Mucosa of stomach (tissue), 1 donor: ENCODE results near the gene RFPL1.
"Not testable (repeated sequence)": the region's sequence is repeated elsewhere in the genome, so short reads cannot be mapped to it uniquely, and the experiment has no call there.

Experiments used
- H3K27me3 ChIP-seq: one replicate; pipeline ENCODE4 v1.7.0; 2013; ENCODE audit warnings: mild to moderate bottlenecking, low read length; ENCODE audit not compliant: control insufficient read depth, insufficient read depth
- H3K36me3 ChIP-seq: one replicate; pipeline ENCODE4 v1.7.0; 2013; ENCODE audit warnings: low read length; ENCODE audit not compliant: control insufficient read depth, insufficient read depth
- H3K4me1 ChIP-seq: one replicate; pipeline ENCODE4 v1.7.0; 2013; ENCODE audit warnings: mild to moderate bottlenecking, low read length; ENCODE audit not compliant: control insufficient read depth, insufficient read depth
- H3K4me3 ChIP-seq: one replicate; pipeline ENCODE4 v1.7.0; 2013; ENCODE audit warnings: low read length
- H3K9ac ChIP-seq: one replicate; pipeline ENCODE4 v1.7.0; 2013; ENCODE audit warnings: mild to moderate bottlenecking, low read length, moderate library complexity
- H3K9me3 ChIP-seq: one replicate; pipeline ENCODE4 v1.7.0; 2013; ENCODE audit warnings: mild to moderate bottlenecking, low read length, moderate library complexity; ENCODE audit not compliant: control insufficient read depth
- donor health status: Pancreatic carcinoma.

The RFPL1 gene

GRCh38 chr22:29438283-29438682, at the start of gene RFPL1:
RFPL1 (plus strand) TSS chr22:29438583.
- H3K36me3 ChIP-seq, H3K9me3 ChIP-seq, H3K9ac ChIP-seq, H3K4me3 ChIP-seq, H3K4me1 ChIP-seq, H3K27me3 ChIP-seq: not testable (repeated sequence)

DNA sequence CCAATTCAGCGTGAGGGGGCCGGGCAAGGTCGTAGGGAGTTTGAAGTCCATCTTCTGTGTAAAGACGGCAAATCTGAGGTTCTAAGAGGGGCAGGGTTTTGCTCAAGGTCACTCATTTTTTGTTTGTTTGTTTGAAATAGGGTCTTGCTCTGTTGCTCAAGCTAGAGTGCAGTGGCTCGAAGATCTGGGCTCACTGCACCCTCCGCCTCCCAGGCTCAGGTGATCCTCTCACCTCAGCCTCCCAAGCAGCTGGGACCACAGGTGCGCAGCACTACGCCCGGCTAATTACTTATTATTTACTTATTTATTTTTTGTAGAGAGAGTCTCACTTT, 49.7 kb upstream of the RFPL1 start:
- H3K4me3 ChIP-seq, result peak overlapping the region; percentile 77
- peak overlapping the region; percentile 69 for H3K9ac ChIP-seq
- peaks cover 42% of the 10 kb centered on the region for H3K4me1 ChIP-seq

DNA sequence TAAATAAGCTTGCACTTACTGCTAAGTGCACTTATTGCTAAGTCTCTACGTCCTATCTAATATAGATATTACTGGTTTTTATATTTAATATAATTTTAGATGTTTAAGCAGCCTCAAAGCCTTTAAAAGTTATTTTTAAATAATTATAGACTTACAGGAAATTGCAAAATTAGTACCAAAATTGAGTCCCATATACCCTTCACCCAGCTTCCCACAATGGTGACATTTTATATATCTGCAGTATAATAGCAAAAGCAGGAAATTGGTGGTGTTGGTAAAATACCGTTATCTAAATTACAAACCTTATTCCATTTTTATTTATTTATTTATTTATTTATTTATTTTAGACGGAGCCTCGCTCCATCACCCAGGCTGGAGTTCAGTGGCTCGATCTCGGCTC, 48.1 kb upstream of the RFPL1 start:
- Histone ChIP-seq H3K9ac (no peak overlapping the region), H3K4me3 (no peak overlapping the region), H3K27me3 (no peaks in the 10 kb centered on the region), H3K36me3 (no peaks in the 10 kb centered on the region), H3K9me3 (no peaks in the 10 kb centered on the region), H3K4me1 (peaks cover 30% of the 10 kb centered on the region)

More for the DNA sequence above, 49.7 kb upstream of the RFPL1 start:
- no peaks in the 10 kb centered on the region for H3K36me3 ChIP-seq
- no peaks in the 10 kb centered on the region for H3K27me3 ChIP-seq
- H3K9me3 ChIP-seq, result no peaks in the 10 kb centered on the region

DNA sequence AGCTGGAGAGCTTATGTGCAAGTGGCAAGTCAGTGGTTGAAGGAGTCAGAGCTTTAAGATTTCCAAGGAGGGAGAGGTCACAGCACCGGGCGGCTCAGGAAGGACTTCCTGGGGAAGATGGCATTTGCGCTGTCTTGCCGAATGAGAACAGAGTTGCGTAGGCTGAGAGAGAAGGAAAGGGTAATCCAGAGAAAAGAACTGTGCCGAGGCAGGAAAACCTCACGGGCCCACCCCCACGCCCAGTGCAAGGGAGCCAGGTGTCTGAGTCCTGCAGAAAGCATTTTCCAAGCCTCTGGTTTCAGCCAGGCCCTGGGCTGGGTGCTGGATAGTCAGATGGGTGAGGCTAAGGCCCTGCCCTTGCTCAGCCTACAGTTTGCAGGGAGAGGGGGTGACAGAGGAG, 46.8 kb upstream of the RFPL1 start:
- Histone ChIP-seq H3K4me3 (no peak overlapping the region), H3K4me1 (peaks cover 17% of the 10 kb centered on the region), H3K9ac (no peak overlapping the region), H3K27me3 (no peaks in the 10 kb centered on the region), H3K36me3 (no peaks in the 10 kb centered on the region), H3K9me3 (no peaks in the 10 kb centered on the region)

DNA sequence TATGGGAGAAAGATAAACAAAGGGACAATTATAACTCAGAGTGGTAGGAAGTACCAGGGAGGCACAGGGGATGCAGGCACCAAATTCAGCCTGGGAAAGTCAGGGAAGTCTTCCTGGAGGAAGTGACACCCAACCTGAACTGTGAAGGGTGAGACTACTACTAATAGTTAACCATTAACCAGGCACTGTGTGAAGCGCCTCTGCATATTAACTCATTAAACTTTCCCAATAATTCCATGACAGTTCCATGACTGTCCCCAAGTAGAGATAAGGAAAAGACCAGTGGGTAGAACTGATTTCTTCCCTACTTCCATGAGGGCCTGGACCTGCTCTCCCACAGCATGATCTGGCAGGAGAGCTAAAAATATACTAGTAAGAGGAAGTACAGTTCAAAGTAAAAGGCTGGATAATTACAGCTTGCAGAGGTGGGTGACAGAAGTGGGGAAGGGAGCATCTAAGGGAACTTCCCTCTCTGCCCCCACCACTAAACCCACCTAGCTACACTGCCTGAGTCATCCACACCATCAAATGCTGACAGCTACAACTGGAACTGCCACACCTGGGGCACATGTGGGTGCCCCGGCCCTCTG, 45.3 kb upstream of the RFPL1 start:
- no peaks in the 10 kb centered on the region for H3K36me3 ChIP-seq
- no peaks in the 10 kb centered on the region for H3K9me3 ChIP-seq
- no peak overlapping the region for H3K4me3 ChIP-seq
- H3K27me3 ChIP-seq, result no peaks in the 10 kb centered on the region
- H3K9ac ChIP-seq, result peak overlapping the region; percentile 34
- H3K4me1 ChIP-seq, result peaks cover 12% of the 10 kb centered on the region

- no peak overlapping the region for H3K4me3 ChIP-seq
- no peak overlapping the region for H3K9ac ChIP-seq
- no peaks in the 10 kb centered on the region for H3K36me3 ChIP-seq
Measured at GRCh38 chr22:29394931-29395581, 43.3 kb upstream of the RFPL1 start.

GRCh38 chr22:29396126-29396525, 42.3 kb upstream of the RFPL1 start:
- Histone ChIP-seq H3K9me3 (no peaks in the 10 kb centered on the region), H3K4me1 (peaks cover 12% of the 10 kb centered on the region), H3K27me3 (no peaks in the 10 kb centered on the region), H3K4me3 (no peak overlapping the region), H3K9ac (no peak overlapping the region), H3K36me3 (no peaks in the 10 kb centered on the region)

More at GRCh38 chr22:29394931-29395581, 43.3 kb upstream of the RFPL1 start:
- H3K4me1 ChIP-seq, result peaks cover 12% of the 10 kb centered on the region
- no peaks in the 10 kb centered on the region for H3K9me3 ChIP-seq
- no peaks in the 10 kb centered on the region for H3K27me3 ChIP-seq

GRCh38 chr22:29397791-29398190, 40.6 kb upstream of the RFPL1 start:
- H3K27me3 ChIP-seq, result no peaks in the 10 kb centered on the region
- no peaks in the 10 kb centered on the region for H3K9me3 ChIP-seq
- no peaks in the 10 kb centered on the region for H3K36me3 ChIP-seq
- peaks cover 8% of the 10 kb centered on the region for H3K4me1 ChIP-seq
- H3K4me3 ChIP-seq, result no peak overlapping the region
- no peak overlapping the region for H3K9ac ChIP-seq

DNA sequence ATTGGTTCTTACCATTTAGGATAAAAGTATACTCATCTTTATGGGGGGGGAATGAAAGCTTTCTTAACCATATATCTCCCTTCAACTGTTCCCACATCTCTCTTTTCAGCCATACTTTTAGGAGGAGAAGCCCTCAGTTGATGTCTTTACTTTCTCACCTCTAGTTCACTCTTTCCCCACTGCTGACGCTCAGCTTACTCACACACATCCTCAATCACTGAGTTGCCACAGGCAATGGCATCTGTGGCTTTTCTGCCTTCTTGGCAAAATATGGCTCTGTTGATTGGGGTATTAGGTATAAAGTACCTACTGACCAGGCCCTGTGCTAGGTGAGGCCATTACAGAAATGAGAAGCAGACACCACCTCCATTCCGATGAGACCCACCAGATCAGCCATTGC, 37.8 kb upstream of the RFPL1 start:
- H3K27me3 ChIP-seq, result no peaks in the 10 kb centered on the region
- H3K4me1 ChIP-seq, result no peaks in the 10 kb centered on the region
- H3K4me3 ChIP-seq, result no peak overlapping the region
- H3K36me3 ChIP-seq, result no peaks in the 10 kb centered on the region
- no peaks in the 10 kb centered on the region for H3K9me3 ChIP-seq
- no peak overlapping the region for H3K9ac ChIP-seq

DNA sequence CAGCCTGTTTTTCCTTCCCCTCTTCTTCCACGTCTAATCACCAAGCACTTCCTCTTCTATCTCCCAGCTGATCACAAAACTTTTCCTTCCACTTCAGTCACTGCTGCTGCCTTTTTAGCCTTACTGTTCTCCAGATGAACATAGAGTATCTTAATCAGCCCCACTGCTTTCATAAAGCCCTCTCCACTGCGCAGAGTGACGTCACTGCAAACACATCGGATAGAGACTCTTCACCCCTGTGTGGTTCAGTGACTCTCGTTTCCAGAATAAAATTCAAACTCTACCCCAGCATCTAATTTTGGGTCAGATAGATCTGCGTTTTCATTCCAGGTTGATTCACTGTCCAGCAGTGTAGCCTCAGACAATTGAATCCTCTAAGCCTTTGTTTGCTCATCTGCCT, 36.8 kb upstream of the RFPL1 start:
- not testable (repeated sequence) for H3K9ac ChIP-seq, H3K27me3 ChIP-seq, H3K36me3 ChIP-seq, H3K4me3 ChIP-seq, H3K9me3 ChIP-seq, H3K4me1 ChIP-seq

- Histone ChIP-seq H3K36me3 (no peaks in the 10 kb centered on the region), H3K4me1 (no peaks in the 10 kb centered on the region), H3K9me3 (no peaks in the 10 kb centered on the region), H3K4me3 (no peak overlapping the region), H3K27me3 (no peaks in the 10 kb centered on the region), H3K9ac (no peak overlapping the region)
Measured at GRCh38 chr22:29408940-29409339, 29.4 kb upstream of the RFPL1 start.

GRCh38 chr22:29411569-29412211, 26.7 kb upstream of the RFPL1 start:
- H3K9ac ChIP-seq, H3K4me3 ChIP-seq, H3K9me3 ChIP-seq, H3K4me1 ChIP-seq, H3K36me3 ChIP-seq, H3K27me3 ChIP-seq: not testable (repeated sequence)
